Neural progenitor cell (in vitro differentiated cells): ENCODE measurements around the gene ATAD3B.

ENCODE experiments used
- EZH2 ChIP-seq: fragments of 200-600 bp; sonication (generic); IDR thresholded peaks from 2 replicates; pipeline ENCODE4 v1.6.1; 2017; ENCODE audit warnings: antibody characterized with exemption, mild to moderate bottlenecking, moderate library complexity
- EZH2phosphoT487 ChIP-seq: fragments of 200-600 bp; sonication (generic); IDR thresholded peaks from 2 replicates; pipeline ENCODE4 v1.6.1; 2017; ENCODE audit warnings: antibody characterized with exemption
- TF ChIP-seq, protein P1 (sequence below): fragments of 200-600 bp; sonication (generic); IDR thresholded peaks from 2 replicates; pipeline ENCODE4 v1.5.1; 2017; ENCODE audit warnings: antibody characterized with exemption, mild to moderate bottlenecking

DNA sequence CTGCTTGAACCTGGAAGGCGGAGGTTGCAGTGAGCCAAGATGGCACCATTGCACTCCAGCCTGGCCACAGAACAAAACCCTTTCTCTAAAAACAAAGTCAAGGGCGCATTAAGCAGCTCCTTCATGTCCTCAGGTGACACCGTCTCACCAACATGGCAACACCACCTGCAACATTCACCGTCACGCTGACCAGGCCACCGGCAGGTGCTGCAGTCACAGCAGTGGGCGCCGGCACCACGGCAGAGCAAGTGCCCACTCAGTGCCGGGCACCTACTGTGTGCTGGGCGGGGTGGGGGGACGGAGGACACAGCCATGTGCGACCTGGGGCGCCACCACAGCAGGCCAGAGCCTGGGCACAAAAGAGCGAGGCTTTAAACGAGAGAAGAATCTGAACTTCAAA, 12.1 kb downstream of the ATAD3B start:
- TF ChIP-seq, protein P1, sequence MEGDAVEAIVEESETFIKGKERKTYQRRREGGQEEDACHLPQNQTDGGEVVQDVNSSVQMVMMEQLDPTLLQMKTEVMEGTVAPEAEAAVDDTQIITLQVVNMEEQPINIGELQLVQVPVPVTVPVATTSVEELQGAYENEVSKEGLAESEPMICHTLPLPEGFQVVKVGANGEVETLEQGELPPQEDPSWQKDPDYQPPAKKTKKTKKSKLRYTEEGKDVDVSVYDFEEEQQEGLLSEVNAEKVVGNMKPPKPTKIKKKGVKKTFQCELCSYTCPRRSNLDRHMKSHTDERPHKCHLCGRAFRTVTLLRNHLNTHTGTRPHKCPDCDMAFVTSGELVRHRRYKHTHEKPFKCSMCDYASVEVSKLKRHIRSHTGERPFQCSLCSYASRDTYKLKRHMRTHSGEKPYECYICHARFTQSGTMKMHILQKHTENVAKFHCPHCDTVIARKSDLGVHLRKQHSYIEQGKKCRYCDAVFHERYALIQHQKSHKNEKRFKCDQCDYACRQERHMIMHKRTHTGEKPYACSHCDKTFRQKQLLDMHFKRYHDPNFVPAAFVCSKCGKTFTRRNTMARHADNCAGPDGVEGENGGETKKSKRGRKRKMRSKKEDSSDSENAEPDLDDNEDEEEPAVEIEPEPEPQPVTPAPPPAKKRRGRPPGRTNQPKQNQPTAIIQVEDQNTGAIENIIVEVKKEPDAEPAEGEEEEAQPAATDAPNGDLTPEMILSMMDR, result no peak
- TF ChIP-seq EZH2, result no peak
- no peak for TF ChIP-seq EZH2phosphoT487
